MM.1S (cell line): Measurements from ENCODE around the gene DMRT2.

Experiments used
- DNase-seq: peaks from one replicate; pipeline ENCODE4 v3.0.0-alpha.2; 2015
- H2AFZ ChIP-seq: fragments of 300-600 bp; sonication (generic); 2 replicates; pipeline ENCODE4 v1.6.0; 2016; ENCODE audit warnings: antibody characterized with exemption, low read length
- H3F3A ChIP-seq: fragments of 300-600 bp; sonication (generic); 2 replicates; pipeline ENCODE4 v1.6.1; 2016; ENCODE audit warnings: mild to moderate bottlenecking, antibody characterized with exemption, low read length, moderate library complexity, mixed read lengths; ENCODE audit not compliant: insufficient read depth
- H3K27ac ChIP-seq: fragments of 300-600 bp; sonication (generic); 2 replicates; pipeline ENCODE4 v1.5.1; 2016; ENCODE audit warnings: mild to moderate bottlenecking, low read length
- H3K27me3 ChIP-seq: fragments of 300-600 bp; sonication (generic); replicated peaks from 2 replicates; pipeline ENCODE4 v1.6.0; 2016; ENCODE audit warnings: low read length; ENCODE audit not compliant: insufficient read depth
- H3K36me3 ChIP-seq: fragments of 300-600 bp; sonication (generic); replicated peaks from 2 replicates; pipeline ENCODE4 v1.6.1; 2016; ENCODE audit warnings: mild to moderate bottlenecking, low read length, mixed read lengths; ENCODE audit not compliant: insufficient read depth
- H3K4me1 ChIP-seq: fragments of 300-600 bp; sonication (generic); 2 replicates; pipeline ENCODE4 v1.6.1; 2016; ENCODE audit warnings: low read length, mixed read lengths
- H3K4me2 ChIP-seq: fragments of 300-600 bp; sonication (generic); 2 replicates; pipeline ENCODE4 v1.6.0; 2016; ENCODE audit warnings: low read depth, low read length
- H3K4me3 ChIP-seq: fragments of 300-600 bp; sonication (generic); 2 replicates; pipeline ENCODE4 v1.5.1; 2016; ENCODE audit warnings: low read length, mixed read lengths
- H3K79me2 ChIP-seq: fragments of 300-600 bp; sonication (generic); 2 replicates; pipeline ENCODE4 v1.6.1; 2016; ENCODE audit warnings: mixed run types, low read length, mixed read lengths
- H3K9ac ChIP-seq: fragments of 300-600 bp; sonication (generic); 2 replicates; pipeline ENCODE4 v1.6.1; 2016; ENCODE audit warnings: low read length, mixed read lengths
- H3K9me2 ChIP-seq: fragments of 300-600 bp; sonication (generic); replicated peaks from 2 replicates; pipeline ENCODE4 v1.6.1; 2016; ENCODE audit warnings: mild to moderate bottlenecking, low read length, mixed read lengths; ENCODE audit not compliant: insufficient read depth
- H3K9me3 ChIP-seq: fragments of 300-600 bp; sonication (generic); replicated peaks from 2 replicates; pipeline ENCODE4 v1.6.1; 2016; ENCODE audit warnings: mild to moderate bottlenecking, low read length, mixed read lengths; ENCODE audit not compliant: insufficient read depth
- H4K20me1 ChIP-seq: fragments of 300-600 bp; sonication (generic); 2 replicates; pipeline ENCODE4 v1.6.1; 2016; ENCODE audit warnings: mild to moderate bottlenecking, low read length, moderate library complexity, mixed read lengths; ENCODE audit not compliant: insufficient read depth
- CTCF ChIP-seq: fragments of 300-600 bp; sonication (generic); IDR thresholded peaks from 2 replicates; pipeline ENCODE4 v1.5.1; 2016; ENCODE audit warnings: antibody characterized with exemption, low read length, mixed read lengths
- EZH2 ChIP-seq: fragments of 300-600 bp; sonication (generic); optimal IDR thresholded peaks from 2 replicates; pipeline ENCODE3; 2017; ENCODE audit warnings: low read depth, mild to moderate bottlenecking, antibody characterized with exemption, low read length, mixed read lengths
- EZH2phosphoT487 ChIP-seq: fragments of 300-600 bp; sonication (generic); IDR thresholded peaks from 2 replicates; pipeline ENCODE4 v1.6.1; 2018; ENCODE audit warnings: antibody characterized with exemption, low read length

Gene DMRT2

GRCh38 chr9:1025131-1025530 is 25.0 kb upstream of the DMRT2 start:
- no peaks in the 10 kb centered on the region for H3F3A ChIP-seq
- no peak overlapping the region for H3K4me3 ChIP-seq
- no peaks in the 10 kb centered on the region for H4K20me1 ChIP-seq
- H3K27ac ChIP-seq, result no peak overlapping the region
- H3K4me1 ChIP-seq, result no peaks in the 10 kb centered on the region
- no peak for DNase-seq
- H3K4me2 ChIP-seq, result no peak overlapping the region
- TF ChIP-seq EZH2phosphoT487 (no peak), CTCF (no peak), EZH2 (no peak)
- no peak overlapping the region for H3K9ac ChIP-seq
- H3K79me2 ChIP-seq, result no peaks in the 10 kb centered on the region
- no peaks in the 10 kb centered on the region for H3K9me2 ChIP-seq
- no peaks in the 10 kb centered on the region for H3K27me3 ChIP-seq
- H3K36me3 ChIP-seq, result no peaks in the 10 kb centered on the region
- H3K9me3 ChIP-seq, result no peaks in the 10 kb centered on the region
- no peak overlapping the region for H2AFZ ChIP-seq

- no peak overlapping the region for H3K9ac ChIP-seq
- no peaks in the 10 kb centered on the region for H3K4me1 ChIP-seq
- no peaks in the 10 kb centered on the region for H3K27me3 ChIP-seq
- no peaks in the 10 kb centered on the region for H3K9me2 ChIP-seq
- no peak overlapping the region for H3K27ac ChIP-seq
- DNase-seq, result no peak
- no peak overlapping the region for H3K4me3 ChIP-seq
- TF ChIP-seq EZH2phosphoT487, result no peak
- no peak for TF ChIP-seq EZH2
- TF ChIP-seq CTCF, result no peak
- H4K20me1 ChIP-seq, result no peaks in the 10 kb centered on the region
- H3F3A ChIP-seq, result no peaks in the 10 kb centered on the region
- no peaks in the 10 kb centered on the region for H3K9me3 ChIP-seq
- no peaks in the 10 kb centered on the region for H3K36me3 ChIP-seq
- no peak overlapping the region for H2AFZ ChIP-seq
- no peak overlapping the region for H3K4me2 ChIP-seq
- no peaks in the 10 kb centered on the region for H3K79me2 ChIP-seq
These were observed 23.9 kb upstream of the DMRT2 start for GRCh38 chr9:1026219-1026618.

DNA sequence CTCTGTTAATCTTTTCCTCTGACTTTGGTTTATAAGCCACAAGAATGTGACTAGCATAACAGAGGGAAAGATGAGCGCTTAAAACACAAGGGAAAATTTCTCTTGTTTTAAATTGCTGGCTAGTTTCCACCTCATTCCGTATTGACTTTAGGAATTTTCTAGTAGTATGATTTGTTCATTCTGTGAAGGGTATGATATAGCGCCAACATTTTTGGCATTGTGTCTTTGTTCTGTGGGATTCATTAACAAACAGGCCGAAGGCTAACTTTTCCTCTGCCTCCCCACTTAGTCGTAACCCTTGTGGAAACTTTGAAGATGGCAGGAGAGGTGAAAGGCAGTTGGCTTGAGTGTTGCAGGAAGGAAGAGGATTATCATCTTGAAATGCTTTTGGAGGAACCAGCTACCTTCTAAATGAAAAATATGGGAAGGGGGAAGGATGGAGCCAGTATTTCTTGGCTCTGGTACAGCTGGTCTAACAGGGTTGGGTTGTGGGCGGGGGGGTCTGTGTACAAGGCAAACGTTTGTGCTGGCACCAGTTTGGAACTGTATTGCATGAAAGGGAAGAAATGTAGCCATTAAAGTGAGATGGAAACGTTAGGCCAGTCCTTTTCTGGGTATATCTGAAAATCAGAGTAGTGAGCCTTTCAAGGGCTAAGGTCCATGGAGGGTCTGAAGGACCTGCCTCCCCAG is 21.5 kb upstream of the DMRT2 start:
- no peaks in the 10 kb centered on the region for H4K20me1 ChIP-seq
- no peaks in the 10 kb centered on the region for H3K36me3 ChIP-seq
- TF ChIP-seq EZH2 (no peak), EZH2phosphoT487 (no peak), CTCF (no peak)
- no peaks in the 10 kb centered on the region for H3K9me2 ChIP-seq
- no peak overlapping the region for H3K27ac ChIP-seq
- H3K4me2 ChIP-seq, result no peak overlapping the region
- no peaks in the 10 kb centered on the region for H3K4me1 ChIP-seq
- DNase-seq, result no peak
- no peaks in the 10 kb centered on the region for H3F3A ChIP-seq
- H2AFZ ChIP-seq, result no peak overlapping the region
- H3K79me2 ChIP-seq, result no peaks in the 10 kb centered on the region
- H3K9ac ChIP-seq, result no peak overlapping the region
- no peaks in the 10 kb centered on the region for H3K27me3 ChIP-seq
- no peak overlapping the region for H3K4me3 ChIP-seq
- H3K9me3 ChIP-seq, result no peaks in the 10 kb centered on the region
